GM18508 (cell line): ENCODE measurements around the gene ASGR1.

Source experiments
- ATAC-seq: cut with Tn5 transposase; IDR thresholded peaks from one replicate; pipeline ENCODE4 v1.9.1; 2021; ENCODE audit warnings: moderate number of reproducible peaks; ENCODE audit not compliant: insufficient read depth, unreplicated experiment

Gene ASGR1

GRCh38 chr17:7179317-7180254 is at the start of gene ASGR1:
Gene ASGR1, minus strand, starts transcription at chr17:7179370. Its CDS starts 807 bp downstream, at chr17:7178563.
- no peak for ATAC-seq

GRCh38 chr17:7228920-7229319 is 49.8 kb upstream of the ASGR1 start:
- ATAC-seq = no peak

DNA sequence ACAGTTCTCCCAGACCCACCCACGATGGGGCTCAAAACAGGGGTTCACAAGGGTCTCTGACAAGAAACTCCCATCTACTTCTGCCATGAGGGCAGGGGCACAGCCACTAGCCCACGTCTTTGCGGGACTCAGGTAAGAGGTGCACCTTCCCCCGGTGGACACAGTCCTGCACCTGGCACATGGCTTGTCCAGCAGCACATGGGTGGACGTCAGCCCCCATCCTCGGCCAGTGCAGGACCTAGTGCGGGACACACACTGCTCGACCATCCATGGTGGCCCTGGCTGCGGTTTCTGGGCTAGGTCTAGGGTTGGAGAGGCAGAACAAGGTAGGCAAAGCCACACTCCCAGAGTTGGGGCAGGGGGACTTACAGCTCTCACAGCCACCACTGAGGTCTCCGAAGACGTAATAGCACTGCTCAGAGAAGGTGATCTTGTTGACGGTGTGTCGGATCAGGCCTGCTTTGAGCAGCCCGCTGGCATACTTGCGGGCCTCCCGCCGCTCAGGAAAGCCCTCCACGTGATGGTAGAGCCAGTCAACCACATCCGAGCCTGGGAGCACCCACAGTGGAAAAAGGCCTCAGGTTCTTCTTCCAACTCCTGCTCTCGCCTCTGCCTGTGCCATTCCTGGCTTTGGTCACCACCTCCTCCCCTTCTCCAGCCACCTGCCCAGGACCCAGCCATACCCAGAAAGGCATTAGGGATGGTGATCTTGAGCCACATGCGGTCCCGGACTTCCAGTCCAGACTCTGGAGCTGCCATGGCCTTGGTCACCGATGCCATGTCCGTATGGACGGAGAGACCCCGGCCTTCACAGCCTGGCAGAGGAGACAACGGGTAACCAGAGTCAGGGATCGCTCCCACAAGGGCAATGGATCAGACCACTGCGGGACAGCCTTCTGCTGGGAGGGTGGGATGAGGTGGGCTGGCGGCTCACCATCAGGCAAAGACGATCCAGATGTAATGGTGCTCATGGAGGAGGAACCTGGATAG is 47.8 kb upstream of the ASGR1 start:
- no peak for ATAC-seq

GRCh38 chr17:7225711-7226331 is 46.7 kb upstream of the ASGR1 start:
- ATAC-seq = no peak

DNA sequence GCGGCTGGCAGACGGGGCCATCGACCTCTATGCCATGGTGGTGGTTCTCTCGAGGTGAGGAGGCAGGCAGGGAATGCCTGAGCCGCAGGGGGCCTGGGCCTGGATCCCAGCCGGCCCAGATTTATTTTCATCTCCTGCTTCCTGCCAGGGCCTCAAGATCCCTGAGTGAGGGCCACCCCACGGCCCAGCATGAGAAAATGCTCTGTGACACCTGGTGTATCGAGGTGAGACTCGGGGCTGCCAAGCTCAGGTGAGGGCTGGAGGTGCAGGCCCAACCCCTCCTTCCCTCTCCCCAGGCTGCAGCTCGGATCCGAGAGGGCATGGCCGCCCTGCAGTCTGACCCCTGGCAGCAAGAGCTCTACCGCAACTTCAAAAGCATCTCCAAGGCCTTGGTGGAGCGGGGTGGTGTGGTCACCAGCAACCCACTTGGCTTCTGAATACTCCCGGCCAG is 45.5 kb upstream of the ASGR1 start:
- ATAC-seq = no peak

- no peak for ATAC-seq
Measured at GRCh38 chr17:7224110-7224509, 44.9 kb upstream of the ASGR1 start.

- ATAC-seq = no peak
Measured at GRCh38 chr17:7223375-7223774, 44.2 kb upstream of the ASGR1 start.

GRCh38 chr17:7222972-7223292 is 43.8 kb upstream of the ASGR1 start:
- ATAC-seq = no peak

DNA sequence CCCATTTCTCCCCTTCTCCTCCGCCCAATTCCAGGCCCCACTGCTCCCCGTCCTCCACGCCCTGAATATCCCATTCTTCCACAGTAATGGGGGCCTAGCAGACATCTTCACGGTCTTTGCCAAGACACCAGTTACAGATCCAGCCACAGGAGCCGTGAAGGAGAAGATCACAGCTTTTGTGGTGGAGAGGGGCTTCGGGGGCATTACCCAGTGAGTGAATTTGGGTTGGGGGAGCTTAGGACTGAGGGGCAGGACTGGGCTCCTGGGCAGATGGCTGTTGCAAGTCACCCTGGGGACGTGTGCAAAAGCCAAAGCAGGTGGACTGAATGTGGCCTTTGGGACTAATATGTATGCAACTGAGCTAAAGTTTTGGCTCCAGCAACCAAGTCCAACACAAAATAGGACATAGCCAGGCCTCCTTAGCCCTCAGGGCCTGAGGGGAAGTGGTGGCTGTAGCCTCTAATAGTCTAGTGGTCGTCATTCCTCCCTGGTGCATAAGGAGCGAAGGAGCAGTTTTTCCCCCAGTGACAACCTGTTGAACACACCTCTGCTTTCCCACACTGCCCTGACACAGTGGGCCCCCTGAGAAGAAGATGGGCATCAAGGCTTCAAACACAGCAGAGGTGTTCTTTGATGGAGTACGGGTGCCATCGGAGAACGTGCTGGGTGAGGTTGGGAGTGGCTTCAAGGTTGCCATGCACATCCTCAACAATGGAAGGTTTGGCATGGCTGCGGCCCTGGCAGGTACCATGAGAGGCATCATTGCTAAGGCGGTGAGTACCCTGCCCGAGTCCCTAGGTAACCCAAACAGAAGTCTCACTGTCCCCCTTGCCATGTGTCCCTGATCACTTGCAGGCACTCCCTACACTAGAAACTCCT is 43.2 kb upstream of the ASGR1 start:
- no peak for ATAC-seq

GRCh38 chr17:7221278-7222092 is 42.3 kb upstream of the ASGR1 start:
- no peak for ATAC-seq

DNA sequence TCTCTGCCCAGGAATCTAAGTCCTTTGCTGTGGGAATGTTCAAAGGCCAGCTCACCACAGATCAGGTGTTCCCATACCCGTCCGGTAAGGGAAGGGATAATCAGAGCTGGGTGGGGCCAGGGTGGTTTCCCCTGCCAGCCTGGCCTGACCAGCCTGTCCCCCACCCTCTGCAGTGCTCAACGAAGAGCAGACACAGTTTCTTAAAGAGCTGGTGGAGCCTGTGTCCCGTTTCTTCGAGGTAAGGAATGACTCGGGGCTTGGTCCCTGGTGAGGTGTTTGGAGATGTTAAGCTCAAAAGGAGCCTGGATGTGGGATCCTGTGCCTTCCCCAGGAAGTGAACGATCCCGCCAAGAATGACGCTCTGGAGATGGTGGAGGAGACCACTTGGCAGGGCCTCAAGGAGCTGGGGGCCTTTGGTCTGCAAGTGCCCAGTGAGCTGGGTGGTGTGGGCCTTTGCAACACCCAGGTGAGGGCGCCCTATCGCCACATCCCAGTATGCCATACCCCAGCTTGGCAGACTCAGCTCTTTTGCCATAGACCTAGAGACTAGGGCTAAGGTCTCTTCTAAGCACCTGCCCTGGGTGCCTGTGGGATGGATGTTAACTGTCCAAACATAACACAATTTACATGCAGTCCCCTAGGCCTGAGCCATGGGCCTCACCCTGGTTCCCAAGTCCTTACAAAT is 41.6 kb upstream of the ASGR1 start:
- no peak for ATAC-seq

- no peak for ATAC-seq
Measured at GRCh38 chr17:7219812-7220592, 40.8 kb upstream of the ASGR1 start, which contains the start of the genes ACADVL and DLG4. Gene ACADVL, plus strand, starts transcription at chr17:7219938. Its CDS starts 47 bp downstream, at chr17:7219985. Gene DLG4, minus strand, starts transcription at chr17:7219836.

GRCh38 chr17:7219229-7219811 is 40.1 kb upstream of the ASGR1 start:
- ATAC-seq = no peak

DNA sequence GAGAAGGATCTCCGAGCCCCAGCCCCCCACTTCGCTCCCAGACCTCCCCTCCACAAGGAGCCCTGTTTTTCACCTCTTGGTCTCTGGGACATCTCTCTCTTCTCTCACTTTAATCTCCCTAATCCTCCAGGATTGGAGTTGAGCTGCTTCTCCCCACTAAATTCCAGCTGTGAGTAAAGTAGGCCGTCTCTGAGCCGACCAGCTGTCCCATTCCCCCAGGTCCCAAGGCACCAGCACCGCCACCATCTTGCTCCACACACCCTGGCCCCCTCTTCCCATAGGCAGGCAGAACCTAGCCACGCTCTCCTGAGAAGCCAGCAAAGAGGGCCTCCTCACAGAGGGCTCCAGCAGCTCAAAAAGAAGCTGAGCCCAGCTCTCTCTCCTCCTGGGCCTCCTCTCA is 39.6 kb upstream of the ASGR1 start:
- ATAC-seq = no peak

DNA sequence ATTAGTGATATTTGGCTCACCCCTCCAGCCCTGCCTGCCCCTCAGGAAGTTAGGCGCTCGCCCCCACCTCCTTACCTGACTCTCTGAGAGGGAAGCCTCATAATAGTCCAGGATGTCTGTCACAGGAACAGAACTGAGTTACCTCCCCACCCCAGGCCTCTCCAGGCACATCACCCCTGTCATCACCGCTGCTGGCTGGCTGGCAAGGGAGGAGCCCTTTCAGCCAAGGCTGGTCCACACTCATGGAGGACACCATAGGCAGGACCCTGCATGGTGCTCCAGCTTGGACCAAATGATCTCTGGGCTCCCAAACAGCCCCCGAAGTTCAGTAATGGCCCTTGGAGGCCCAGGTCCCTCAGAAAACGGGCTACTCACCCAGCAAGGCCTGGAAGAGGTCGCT is 39.0 kb upstream of the ASGR1 start:
- ATAC-seq = no peak

- ATAC-seq = no peak
Measured at GRCh38 chr17:7217113-7217987, 38.2 kb upstream of the ASGR1 start.
